A673 (cell line): ENCODE results near the gene USP25.

ENCODE experiments used
- CTCF ChIP-seq: fragments of 300-800, 200-600 bp; sonication (generic); conservative IDR thresholded peaks from 2 replicates; pipeline ENCODE4 v1.5.1; 2017; ENCODE audit warnings: low read depth, mild to moderate bottlenecking, antibody characterized with exemption, low read length, moderate library complexity, mixed read lengths
- EZH2 ChIP-seq: fragments of 200-600 bp; sonication (generic); IDR thresholded peaks from 2 replicates; pipeline ENCODE4 v1.6.1; 2017; ENCODE audit warnings: borderline replicate concordance, low read depth, mild to moderate bottlenecking, mixed read lengths, antibody characterized with exemption, low read length; ENCODE audit not compliant: poor library complexity, severe bottlenecking

- no peak for TF ChIP-seq CTCF
- TF ChIP-seq EZH2, result no peak
Observed at GRCh38 chr21:15839601-15840000, 109.8 kb downstream of the USP25 start.
